ENCODE data around the gene NEDD4.
"Not testable (repeated sequence)": the region's sequence is repeated elsewhere in the genome, so short reads cannot be mapped to it uniquely, and the experiment has no call there.

The NEDD4 gene

GRCh38 chr15:55897560-55898336 lies 95.7 kb downstream of the NEDD4 start:
- peak in 22 of 56 donors; percentile 1 to 47 (median 12) for DNase-seq

GRCh38 chr15:55894399-55894965 lies 98.9 kb downstream of the NEDD4 start:
- no peak for DNase-seq

GRCh38 chr15:55893852-55894251 lies 99.6 kb downstream of the NEDD4 start:
- no peak for DNase-seq

GRCh38 chr15:55891196-55891595 lies 102.2 kb downstream of the NEDD4 start:
- DNase-seq, result no peak

- no peak for DNase-seq
Measured at GRCh38 chr15:55884223-55884622, 109.2 kb downstream of the NEDD4 start.

GRCh38 chr15:55879181-55879580 lies 114.2 kb downstream of the NEDD4 start:
- no peak for DNase-seq

- DNase-seq, result no peak
Measured at GRCh38 chr15:55873024-55873720, 120.2 kb downstream of the NEDD4 start.

GRCh38 chr15:55872471-55872870 lies 120.9 kb downstream of the NEDD4 start:
- no peak for DNase-seq

- no peak for DNase-seq
Measured at GRCh38 chr15:55869660-55870059, 123.8 kb downstream of the NEDD4 start.

GRCh38 chr15:55868707-55869106 lies 124.7 kb downstream of the NEDD4 start:
- no peak for DNase-seq

GRCh38 chr15:55868291-55868690 lies 125.1 kb downstream of the NEDD4 start:
- not testable (repeated sequence) for DNase-seq

GRCh38 chr15:55863911-55864310 lies 129.5 kb downstream of the NEDD4 start:
- no peak for DNase-seq

GRCh38 chr15:55861115-55861514 lies 132.3 kb downstream of the NEDD4 start:
- no peak for DNase-seq

- no peak for DNase-seq
Measured at GRCh38 chr15:55860468-55860867, 132.9 kb downstream of the NEDD4 start.

GRCh38 chr15:55859681-55860080 lies 133.7 kb downstream of the NEDD4 start:
- no peak for DNase-seq

GRCh38 chr15:55858661-55859060 lies 134.8 kb downstream of the NEDD4 start:
- no peak for DNase-seq

- no peak for DNase-seq
Measured at GRCh38 chr15:55856506-55857164, 136.8 kb downstream of the NEDD4 start.

GRCh38 chr15:55853134-55853533 lies 140.3 kb downstream of the NEDD4 start:
- no peak for DNase-seq

- peak in 7 of 56 donors; percentile 1 to 33 (median 9) for DNase-seq
Measured at GRCh38 chr15:55846116-55846707, 147.2 kb downstream of the NEDD4 start.

GRCh38 chr15:55842897-55843296 lies 150.5 kb downstream of the NEDD4 start:
- not testable (repeated sequence) for DNase-seq

- DNase-seq, result no peak
Measured at GRCh38 chr15:55835866-55836265, 157.5 kb downstream of the NEDD4 start.

GRCh38 chr15:55834331-55834730 lies 159.1 kb downstream of the NEDD4 start:
- no peak for DNase-seq

All from nucleus accumbens (tissue), 56 donors.